Measurements from ENCODE around the gene GAPDHS. TPM values are rescaled to one million over a fixed set of nuclear protein-coding genes. Genes with fewer than 3 reads are reported as not detected.

GAPDHS gene
- total RNA-seq, 1 experiment from 2014 or later, result not detected

GRCh38 chr19:35534803-35535480, 1.7 kb downstream of the GAPDHS start:
- H3K9me3 ChIP-seq (ENCODE audit: control insufficient read depth, insufficient read depth, low read depth, low read length), result no peaks in the 10 kb centered on the region
- DNase-seq (ENCODE audit: low read depth, low spot score), result no peak
- TF ChIP-seq TCF7L2 (IDR thresholded peaks at IDR 0.05; ENCODE audit: low read depth, low read length) (no peak), SIN3A (IDR thresholded peaks at IDR 0.05; ENCODE audit: borderline replicate concordance, insufficient read depth, low read depth, low read length) (no peak), POLR2AphosphoS5 (IDR thresholded peaks at IDR 0.05; ENCODE audit: low read depth, low read length) (no peak), CTCF (IDR thresholded peaks at IDR 0.05) (no peak), REST (IDR thresholded peaks at IDR 0.05; ENCODE audit: insufficient read depth in 1 of 2, low read depth in 2 of 2, low read length in 1 of 2) (no peak)
- in situ Hi-C loops (cut with HindIII; ENCODE audit: low pct_unique_long_range_greater_than_20kb, low sequenced_read_pairs), result no loop called here
- H3K27ac ChIP-seq (ENCODE audit: low read length), result no peak overlapping the region
- H3K36me3 ChIP-seq (ENCODE audit: control insufficient read depth, insufficient read depth, low read length), result no peaks in the 10 kb centered on the region
- ChIA-PET POLR2A (no interaction called here), CTCF (interaction anchor here (0.6 kb wide), 1 partner anchor 181 kb away, joined by 3 read pairs; no protein-coding TSS in a partner anchor)
- no TSS peak for BruUV-seq (replicated peaks)
- H3K27me3 ChIP-seq (ENCODE audit: control insufficient read depth, insufficient read depth, low read length), result no peaks in the 10 kb centered on the region
- intact Hi-C loops (cut with micrococcal nuclease; ENCODE audit: unreplicated experiment), result no loop called here
- peaks cover 4% of the 10 kb centered on the region; the same call in 1 of the 2 replicates for H3K4me1 ChIP-seq (ENCODE audit: control insufficient read depth, insufficient read depth, low read length)
- no peak for ATAC-seq
- H3K4me3 ChIP-seq (ENCODE audit: low read depth in 2 of 2, low read length in 2 of 2), result no peak overlapping the region

- Histone ChIP-seq H3K27ac (ENCODE audit: low read length) (no peak overlapping the region), H3K36me3 (ENCODE audit: control insufficient read depth, insufficient read depth, low read length) (no peaks in the 10 kb centered on the region), H3K4me3 (ENCODE audit: low read depth in 2 of 2, low read length in 2 of 2) (no peak overlapping the region), H3K4me1 (ENCODE audit: control insufficient read depth, insufficient read depth, low read length) (peaks cover 3% of the 10 kb centered on the region; the same call in 1 of the 2 replicates), H3K9me3 (ENCODE audit: control insufficient read depth, insufficient read depth, low read depth, low read length) (no peaks in the 10 kb centered on the region), H3K27me3 (ENCODE audit: control insufficient read depth, insufficient read depth, low read length) (no peaks in the 10 kb centered on the region)
- DNase-seq (ENCODE audit: low read depth, low spot score) (no peak), ATAC-seq (no peak)
- ChIA-PET CTCF (no interaction called here), POLR2A (no interaction called here)
- in situ Hi-C loops (cut with HindIII; ENCODE audit: low pct_unique_long_range_greater_than_20kb, low sequenced_read_pairs) (no loop called here), intact Hi-C loops (cut with micrococcal nuclease; ENCODE audit: unreplicated experiment) (no loop called here)
- no TSS peak for BruUV-seq (replicated peaks)
- TF ChIP-seq POLR2AphosphoS5 (IDR thresholded peaks at IDR 0.05; ENCODE audit: low read depth, low read length) (no peak), TCF7L2 (IDR thresholded peaks at IDR 0.05; ENCODE audit: low read depth, low read length) (no peak), REST (IDR thresholded peaks at IDR 0.05; ENCODE audit: insufficient read depth in 1 of 2, low read depth in 2 of 2, low read length in 1 of 2) (no peak), SIN3A (IDR thresholded peaks at IDR 0.05; ENCODE audit: borderline replicate concordance, insufficient read depth, low read depth, low read length) (no peak), CTCF (IDR thresholded peaks at IDR 0.05) (no peak)
These were observed 6.1 kb downstream of the GAPDHS start for GRCh38 chr19:35539314-35539713.

All from Panc1 (cell line).